Measurements from ENCODE around the gene CPB2.

CPB2 gene

GRCh38 chr13:46097663-46098062 is 7.2 kb downstream of the CPB2 start:
- Histone ChIP-seq H3K36me3 (ENCODE audit: insufficient read depth, low read length) (no peaks in the 10 kb centered on the region), H3K27ac (ENCODE audit: low read depth, low read length, poor library complexity, severe bottlenecking) (no peak overlapping the region), H3K79me2 (ENCODE audit: insufficient read depth, low read length) (no peaks in the 10 kb centered on the region), H3K27me3 (ENCODE audit: insufficient read depth, low read length) (no peaks in the 10 kb centered on the region), H3K9me2 (ENCODE audit: low read depth, low read length) (no peaks in the 10 kb centered on the region), H4K20me1 (ENCODE audit: insufficient read depth, low read length) (no peaks in the 10 kb centered on the region), H3K9me3 (ENCODE audit: low read length) (no peaks in the 10 kb centered on the region), H3K4me1 (ENCODE audit: insufficient read depth, low read length, severe bottlenecking) (no peaks in the 10 kb centered on the region), H3K4me2 (ENCODE audit: low read length) (no peak overlapping the region), H2AFZ (ENCODE audit: low read length) (no peak overlapping the region), H3F3A (ENCODE audit: insufficient read depth, low read length) (no peaks in the 10 kb centered on the region), H3K9ac (ENCODE audit: low read length) (no peak overlapping the region), H3K4me3 (ENCODE audit: low read depth, low read length, poor library complexity, severe bottlenecking) (no peak overlapping the region)
- TF ChIP-seq EZH2 (IDR thresholded peaks at IDR 0.05; ENCODE audit: borderline replicate concordance, low read length) (no peak), CTCF (IDR thresholded peaks at IDR 0.05; ENCODE audit: low read length) (no peak)

GRCh38 chr13:46097015-46097414 is 7.8 kb downstream of the CPB2 start:
- no peaks in the 10 kb centered on the region for H3K9me2 ChIP-seq (ENCODE audit: low read depth, low read length)
- H2AFZ ChIP-seq (ENCODE audit: low read length) = no peak overlapping the region
- no peaks in the 10 kb centered on the region for H3F3A ChIP-seq (ENCODE audit: insufficient read depth, low read length)
- no peaks in the 10 kb centered on the region for H3K36me3 ChIP-seq (ENCODE audit: insufficient read depth, low read length)
- no peaks in the 10 kb centered on the region for H3K9me3 ChIP-seq (ENCODE audit: low read length)
- H3K27me3 ChIP-seq (ENCODE audit: insufficient read depth, low read length) = no peaks in the 10 kb centered on the region
- no peak overlapping the region for H3K4me2 ChIP-seq (ENCODE audit: low read length)
- no peak for TF ChIP-seq CTCF (IDR thresholded peaks at IDR 0.05; ENCODE audit: low read length)
- no peak for TF ChIP-seq EZH2 (IDR thresholded peaks at IDR 0.05; ENCODE audit: borderline replicate concordance, low read length)
- no peaks in the 10 kb centered on the region for H3K4me1 ChIP-seq (ENCODE audit: insufficient read depth, low read length, severe bottlenecking)
- no peaks in the 10 kb centered on the region for H3K79me2 ChIP-seq (ENCODE audit: insufficient read depth, low read length)
- no peak overlapping the region for H3K27ac ChIP-seq (ENCODE audit: low read depth, low read length, poor library complexity, severe bottlenecking)
- H4K20me1 ChIP-seq (ENCODE audit: insufficient read depth, low read length) = no peaks in the 10 kb centered on the region
- H3K4me3 ChIP-seq (ENCODE audit: low read depth, low read length, poor library complexity, severe bottlenecking) = no peak overlapping the region
- H3K9ac ChIP-seq (ENCODE audit: low read length) = no peak overlapping the region

GRCh38 chr13:46094478-46094877 is 10.4 kb downstream of the CPB2 start:
- no peaks in the 10 kb centered on the region for H3K9me2 ChIP-seq (ENCODE audit: low read depth, low read length)
- no peak overlapping the region for H2AFZ ChIP-seq (ENCODE audit: low read length)
- no peaks in the 10 kb centered on the region for H3K9me3 ChIP-seq (ENCODE audit: low read length)
- no peak overlapping the region for H3K27ac ChIP-seq (ENCODE audit: low read depth, low read length, poor library complexity, severe bottlenecking)
- H3K4me3 ChIP-seq (ENCODE audit: low read depth, low read length, poor library complexity, severe bottlenecking) = no peak overlapping the region
- H3K79me2 ChIP-seq (ENCODE audit: insufficient read depth, low read length) = no peaks in the 10 kb centered on the region
- no peaks in the 10 kb centered on the region for H3K4me1 ChIP-seq (ENCODE audit: insufficient read depth, low read length, severe bottlenecking)
- H3K9ac ChIP-seq (ENCODE audit: low read length) = no peak overlapping the region
- no peaks in the 10 kb centered on the region for H4K20me1 ChIP-seq (ENCODE audit: insufficient read depth, low read length)
- no peak overlapping the region for H3K4me2 ChIP-seq (ENCODE audit: low read length)
- no peaks in the 10 kb centered on the region for H3K27me3 ChIP-seq (ENCODE audit: insufficient read depth, low read length)
- no peaks in the 10 kb centered on the region for H3F3A ChIP-seq (ENCODE audit: insufficient read depth, low read length)
- no peaks in the 10 kb centered on the region for H3K36me3 ChIP-seq (ENCODE audit: insufficient read depth, low read length)
- TF ChIP-seq EZH2 (IDR thresholded peaks at IDR 0.05; ENCODE audit: borderline replicate concordance, low read length) (no peak), CTCF (IDR thresholded peaks at IDR 0.05; ENCODE audit: low read length) (no peak)

Data from OCI-LY1 (cell line).